Vagina (tissue), 2 donors: ENCODE results near the gene C17orf107.
"Not testable (repeated sequence)": the region's sequence is repeated elsewhere in the genome, so short reads cannot be mapped to it uniquely, and the experiment has no call there.

Experiments used
- CTCF ChIP-seq, 3 experiments: fragments of 450-650 bp in 2 of 3; fragments of 200-600 bp in 1 of 3; sonication (generic) in 1 of 3; IDR thresholded peaks; one replicate each; pipeline ENCODE4 v1.5.1; 2017 to 2019; ENCODE audit warnings: antibody characterized with exemption in 3 of 3, mild to moderate bottlenecking in 2 of 3, moderate library complexity in 2 of 3
- POLR2A ChIP-seq, 2 donors: fragments of 450-650 bp; IDR thresholded peaks; one replicate each; pipeline ENCODE4 v1.6.1; 2017; ENCODE audit warnings: antibody characterized with exemption in 2 of 2, mild to moderate bottlenecking in 2 of 2, moderate library complexity in 2 of 2
- POLR2AphosphoS5 ChIP-seq, 2 donors: sonication (generic); formaldehyde crosslinking; IDR thresholded peaks; one replicate each; pipeline ENCODE4 v1.9.0; 2017; ENCODE audit warnings: antibody characterized with exemption in 2 of 2, mild to moderate bottlenecking in 2 of 2, low read depth in 1 of 2; ENCODE audit not compliant: insufficient read depth in 1 of 2

GRCh38 chr17:4914551-4914950 is 15.2 kb downstream of the C17orf107 start:
- TF ChIP-seq CTCF (IDR thresholded peaks at IDR 0.05); POLR2A (IDR thresholded peaks at IDR 0.05); POLR2AphosphoS5 (IDR thresholded peaks at IDR 0.05; ENCODE audit: insufficient read depth in 1 of 2, low read depth in 1 of 2): not testable (repeated sequence)
